ENCODE measurements around the gene CHST9.
"Not testable (repeated sequence)": the region's sequence is repeated elsewhere in the genome, so short reads cannot be mapped to it uniquely, and the experiment has no call there.

The CHST9 gene

GRCh38 chr18:27185025-27185763 is at the start of gene CHST9:
Gene CHST9, minus strand, starts transcription at chr18:27185308. Its CDS starts 42,499 bp downstream, at chr18:27142809.
- no peak for DNase-seq (ENCODE audit: low spot score)

GRCh38 chr18:27232355-27232754 is 47.2 kb upstream of the CHST9 start:
- DNase-seq (ENCODE audit: low spot score) = not testable (repeated sequence)

- not testable (repeated sequence) for DNase-seq (ENCODE audit: low spot score)
Observed at GRCh38 chr18:27231671-27232070, 46.6 kb upstream of the CHST9 start.

GRCh38 chr18:27231221-27231620 is 46.1 kb upstream of the CHST9 start:
- DNase-seq (ENCODE audit: low spot score) = not testable (repeated sequence)

- no peak for DNase-seq (ENCODE audit: low spot score)
Observed at GRCh38 chr18:27227721-27228120, 42.6 kb upstream of the CHST9 start.

GRCh38 chr18:27226556-27227075 is 41.5 kb upstream of the CHST9 start:
- DNase-seq (ENCODE audit: low spot score) = no peak

GRCh38 chr18:27225947-27226481 is 40.9 kb upstream of the CHST9 start:
- DNase-seq (ENCODE audit: low spot score) = no peak

GRCh38 chr18:27223526-27224291 is 38.6 kb upstream of the CHST9 start:
- no peak for DNase-seq (ENCODE audit: low spot score)

GRCh38 chr18:27214831-27215230 is 29.7 kb upstream of the CHST9 start:
- DNase-seq (ENCODE audit: low spot score) = no peak

GRCh38 chr18:27213123-27213717 is 28.1 kb upstream of the CHST9 start:
- no peak for DNase-seq (ENCODE audit: low spot score)

- DNase-seq (ENCODE audit: low spot score) = no peak
Observed at GRCh38 chr18:27211569-27211968, 26.5 kb upstream of the CHST9 start.

GRCh38 chr18:27206411-27206810 is 21.3 kb upstream of the CHST9 start:
- DNase-seq (ENCODE audit: low spot score) = no peak

- DNase-seq (ENCODE audit: low spot score) = no peak
Observed at GRCh38 chr18:27202741-27203140, 17.6 kb upstream of the CHST9 start.

GRCh38 chr18:27198036-27198435 is 12.9 kb upstream of the CHST9 start:
- no peak for DNase-seq (ENCODE audit: low spot score)

- no peak for DNase-seq (ENCODE audit: low spot score)
Observed at GRCh38 chr18:27188309-27188708, 3.2 kb upstream of the CHST9 start.

GRCh38 chr18:27185897-27186296 is 789 bp upstream of the CHST9 start:
- DNase-seq (ENCODE audit: low spot score) = no peak

GRCh38 chr18:27184115-27185024 is 738 bp downstream of the CHST9 start:
- DNase-seq (ENCODE audit: low spot score) = no peak

- no peak for DNase-seq (ENCODE audit: low spot score)
Observed at GRCh38 chr18:27181726-27182125, 3.4 kb downstream of the CHST9 start.

- DNase-seq (ENCODE audit: low spot score) = no peak
Observed at GRCh38 chr18:27178424-27178823, 6.7 kb downstream of the CHST9 start.

GRCh38 chr18:27175914-27176313 is 9.2 kb downstream of the CHST9 start:
- DNase-seq (ENCODE audit: low spot score) = no peak

GRCh38 chr18:27175245-27175644 is 9.9 kb downstream of the CHST9 start:
- no peak for DNase-seq (ENCODE audit: low spot score)
